ENCODE results near the gene EIF4A3. TPM values are rescaled to one million over a fixed set of nuclear protein-coding genes. Genes with fewer than 3 reads are reported as not detected.
A peak's percentile ranks its signal among the peaks of the same experiment; 100 is the strongest.

The EIF4A3 gene
- total and polyA plus RNA-seq, 9 of the 15 experiments (the other 6 are each of a cell fraction or from before 2014, with no cell fraction given): 62.7 to 171 (median 127) TPM

- Histone ChIP-seq H3K9ac (ENCODE audit: insufficient read depth in 1 of 2, low read depth in 2 of 2, low read length in 2 of 2) (no peak overlapping the region), H3K9me3 (replicated peaks; ENCODE audit: control insufficient read depth, insufficient read depth, low read depth, low read length) (no peaks in the 10 kb centered on the region), H3K9me1 (ENCODE audit: control insufficient read depth, insufficient read depth, low read length) (no peaks in the 10 kb centered on the region), H3K4me2 (ENCODE audit: insufficient read depth, low read length) (no peak overlapping the region), H2AFZ (ENCODE audit: low read depth, low read length) (no peak overlapping the region), H3K27ac (ENCODE audit: extremely low read depth, low read depth, low read length) (no peak overlapping the region), H4K20me1 (replicated peaks; ENCODE audit: control insufficient read depth, insufficient read depth, low read length) (no peaks in the 10 kb centered on the region), H3K4me3 (no peak overlapping the region), H3K36me3 (ENCODE audit: control insufficient read depth, insufficient read depth, low read length) (no peaks in the 10 kb centered on the region), H3K27me3 (ENCODE audit: control insufficient read depth in 2 of 2, insufficient read depth in 2 of 2, low read length in 2 of 2) (peaks cover 21 to 49% of the 10 kb centered on the region in 2 experiments; a peak in 4 of 5 replicates), H3K4me1 (replicated peaks in 1 of 2; ENCODE audit: control insufficient read depth in 2 of 2, insufficient read depth in 2 of 2, low read length in 2 of 2) (peaks cover 0 to 20% of the 10 kb centered on the region in 2 experiments; a peak in 2 of 5 replicates), H3K79me2 (ENCODE audit: control insufficient read depth, insufficient read depth, low read length) (no peaks in the 10 kb centered on the region)
- no peak for FAIRE-seq
- DNase-seq (ENCODE audit: extremely low read depth in 1 of 4, low spot score in 3 of 4): no peak
- TF ChIP-seq ESRRA (IDR thresholded peaks at IDR 0.05; ENCODE audit: borderline replicate concordance, low read depth) (peak; percentile 53; the same call in 1 of the 2 replicates), ZFX (CRISPR knock-in tag; IDR thresholded peaks at IDR 0.05) (no peak)
- WGBS (ENCODE audit: insufficient coverage, low coverage, missing lambda C conversion rate): 6% methylated on average over 14 of the region's 16 CpGs
- CTCF ChIA-PET (ENCODE audit: low intra/inter-chr PET ratio): no interaction called here
- no TSS peak for BruUV-seq (replicated peaks)
- POLR2A ChIA-PET: no interaction called here
- no peak for ATAC-seq
- intact Hi-C loops (cut with micrococcal nuclease) (no loop called here), in situ Hi-C loops (cut with MboI) (no loop called here)
Measured at GRCh38 chr17:80095844-80096475, 51.0 kb downstream of the EIF4A3 start.

DNA sequence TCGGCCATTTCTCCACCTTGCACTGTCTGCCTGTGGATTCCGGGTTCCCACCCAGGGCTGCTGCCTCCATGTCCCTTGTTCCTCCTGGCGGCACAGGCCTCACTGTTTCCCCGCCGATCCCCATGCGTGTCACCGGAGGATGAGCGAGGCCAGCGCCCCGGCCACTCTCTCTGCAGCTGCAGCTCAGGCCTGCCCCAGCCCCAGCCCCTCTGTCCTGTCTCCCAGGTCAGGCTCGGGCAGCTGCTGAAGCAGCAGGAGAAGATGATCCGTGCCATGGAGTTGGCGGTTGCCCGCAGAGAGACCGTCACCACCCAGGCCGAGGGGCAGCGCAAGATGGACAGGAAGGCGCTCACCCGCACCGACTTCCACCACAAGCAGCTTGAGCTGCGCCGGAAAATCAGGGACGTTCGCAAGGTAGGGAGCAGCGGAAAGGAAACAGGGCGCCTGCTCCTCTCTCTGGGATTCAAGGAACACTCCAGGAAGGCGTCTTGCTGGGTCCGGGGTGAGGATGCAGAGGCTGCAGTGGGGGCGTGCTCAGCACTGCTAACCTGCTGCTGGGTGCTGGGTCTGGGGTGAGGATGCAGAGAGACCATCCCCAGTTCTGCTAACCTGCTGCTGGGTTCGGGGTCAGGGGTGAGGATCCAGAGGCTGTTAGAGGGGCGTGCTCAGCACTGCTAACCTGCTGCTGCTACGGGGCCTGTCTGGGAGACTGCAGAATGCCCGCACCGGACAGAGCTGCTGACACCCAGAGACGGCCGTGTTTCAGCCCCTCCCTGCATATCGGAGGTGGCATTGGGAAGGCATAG, 51.7 kb downstream of the EIF4A3 start:
- Histone ChIP-seq H4K20me1 (replicated peaks; ENCODE audit: control insufficient read depth, insufficient read depth, low read length) (no peaks in the 10 kb centered on the region), H3K79me2 (ENCODE audit: control insufficient read depth, insufficient read depth, low read length) (no peaks in the 10 kb centered on the region), H3K4me3 (no peak overlapping the region), H3K9me3 (replicated peaks; ENCODE audit: control insufficient read depth, insufficient read depth, low read depth, low read length) (no peaks in the 10 kb centered on the region), H3K27ac (ENCODE audit: extremely low read depth, low read depth, low read length) (no peak overlapping the region), H3K4me2 (ENCODE audit: insufficient read depth, low read length) (no peak overlapping the region), H2AFZ (ENCODE audit: low read depth, low read length) (no peak overlapping the region), H3K9me1 (ENCODE audit: control insufficient read depth, insufficient read depth, low read length) (no peaks in the 10 kb centered on the region), H3K36me3 (ENCODE audit: control insufficient read depth, insufficient read depth, low read length) (no peaks in the 10 kb centered on the region), H3K27me3 (ENCODE audit: control insufficient read depth in 2 of 2, insufficient read depth in 2 of 2, low read length in 2 of 2) (peaks cover 26 to 56% of the 10 kb centered on the region in 2 experiments; a peak in 4 of 5 replicates), H3K4me1 (replicated peaks in 1 of 2; ENCODE audit: control insufficient read depth in 2 of 2, insufficient read depth in 2 of 2, low read length in 2 of 2) (peaks cover 0 to 19% of the 10 kb centered on the region in 2 experiments; a peak in 2 of 5 replicates), H3K9ac (ENCODE audit: insufficient read depth in 1 of 2, low read depth in 2 of 2, low read length in 2 of 2) (no peak overlapping the region; a peak in 1 of 4 replicates)
- no peak for DNase-seq (ENCODE audit: extremely low read depth in 1 of 4, low spot score in 3 of 4)
- 22% methylated on average over 29 of the region's 37 CpGs for WGBS (ENCODE audit: insufficient coverage, low coverage, missing lambda C conversion rate)
- CTCF ChIA-PET (ENCODE audit: low intra/inter-chr PET ratio): no interaction called here
- POLR2A ChIA-PET: no interaction called here
- intact Hi-C loops (cut with micrococcal nuclease) (no loop called here), in situ Hi-C loops (cut with MboI) (no loop called here)
- BruUV-seq (replicated peaks): no TSS peak
- no peak for FAIRE-seq
- no peak for ATAC-seq
- TF ChIP-seq E2F3 (CRISPR knock-in tag; IDR thresholded peaks at IDR 0.05): no peak
- TF ChIP-seq ZNF431 (CRISPR knock-in tag; IDR thresholded peaks at IDR 0.05): no peak
- TF ChIP-seq KLF1 (tag; IDR thresholded peaks at IDR 0.05): no peak
- TF ChIP-seq TAL1 (IDR thresholded peaks at IDR 0.05): no peak
- TF ChIP-seq, protein P1, sequence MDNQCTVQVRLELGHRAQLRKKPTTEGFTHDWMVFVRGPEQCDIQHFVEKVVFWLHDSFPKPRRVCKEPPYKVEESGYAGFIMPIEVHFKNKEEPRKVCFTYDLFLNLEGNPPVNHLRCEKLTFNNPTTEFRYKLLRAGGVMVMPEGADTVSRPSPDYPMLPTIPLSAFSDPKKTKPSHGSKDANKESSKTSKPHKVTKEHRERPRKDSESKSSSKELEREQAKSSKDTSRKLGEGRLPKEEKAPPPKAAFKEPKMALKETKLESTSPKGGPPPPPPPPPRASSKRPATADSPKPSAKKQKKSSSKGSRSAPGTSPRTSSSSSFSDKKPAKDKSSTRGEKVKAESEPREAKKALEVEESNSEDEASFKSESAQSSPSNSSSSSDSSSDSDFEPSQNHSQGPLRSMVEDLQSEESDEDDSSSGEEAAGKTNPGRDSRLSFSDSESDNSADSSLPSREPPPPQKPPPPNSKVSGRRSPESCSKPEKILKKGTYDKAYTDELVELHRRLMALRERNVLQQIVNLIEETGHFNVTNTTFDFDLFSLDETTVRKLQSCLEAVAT (IDR thresholded peaks at IDR 0.05): no peak
- no peak for TF ChIP-seq PHF8 (IDR thresholded peaks at IDR 0.05; ENCODE audit: borderline replicate concordance, low read length)
- no peak for TF ChIP-seq CBX5 (IDR thresholded peaks at IDR 0.05; ENCODE audit: borderline replicate concordance, low read depth)
- no peak for TF ChIP-seq TSC22D4 (tag; IDR thresholded peaks at IDR 0.05)
- no peak for TF ChIP-seq MYC (IDR thresholded peaks at IDR 0.05; ENCODE audit: low read depth, low read length)
- TF ChIP-seq MYC (CRISPR knock-in tag; IDR thresholded peaks at IDR 0.05; ENCODE audit: borderline replicate concordance, low read depth): no peak
- TF ChIP-seq NFYB (IDR thresholded peaks at IDR 0.05; ENCODE audit: extremely low read depth, insufficient read length): no peak
- no peak for TF ChIP-seq DMBX1 (CRISPR knock-in tag; IDR thresholded peaks at IDR 0.05; ENCODE audit: borderline replicate concordance)
